ENCODE data around the gene SYNDIG1.

Gene SYNDIG1

DNA sequence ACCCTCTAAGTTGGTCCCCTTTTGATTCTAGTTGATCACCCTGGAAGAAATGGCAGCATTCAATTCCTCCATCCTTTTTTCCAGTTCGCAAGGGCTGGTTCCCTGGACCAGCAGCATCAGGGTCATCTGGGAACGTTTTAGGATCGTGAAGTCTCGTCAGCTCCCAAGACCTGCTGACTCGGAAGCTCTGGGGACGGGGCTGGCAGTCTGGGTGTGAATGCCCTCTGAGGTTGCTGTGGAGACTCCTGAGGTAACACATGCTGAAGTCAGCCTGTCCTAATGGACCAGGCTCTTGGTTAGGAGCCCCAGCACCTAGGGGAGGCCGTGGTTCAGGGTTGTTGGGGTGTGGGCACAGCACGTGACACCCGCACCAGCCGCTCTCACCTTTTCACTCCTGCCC, 164.1 kb downstream of the SYNDIG1 start:
- no peak for TF ChIP-seq CTCF (conservative IDR thresholded peaks at IDR 0.05; ENCODE audit: low read depth, low read length)
- no peak overlapping the region for H3K4me3 ChIP-seq (ENCODE audit: low read depth, low read length)
- no peak for DNase-seq (ENCODE audit: low read depth)

- no peak overlapping the region for H3K4me3 ChIP-seq (ENCODE audit: low read depth, low read length)
- no peak for TF ChIP-seq CTCF (conservative IDR thresholded peaks at IDR 0.05; ENCODE audit: low read depth, low read length)
Observed at GRCh38 chr20:24634855-24635254, 165.4 kb downstream of the SYNDIG1 start.

GRCh38 chr20:24636626-24637025, 167.2 kb downstream of the SYNDIG1 start:
- TF ChIP-seq CTCF (conservative IDR thresholded peaks at IDR 0.05; ENCODE audit: low read depth, low read length) = no peak
- DNase-seq (ENCODE audit: low read depth) = no peak

More at GRCh38 chr20:24634855-24635254, 165.4 kb downstream of the SYNDIG1 start:
- DNase-seq (ENCODE audit: low read depth) = peak; percentile 90

DNA sequence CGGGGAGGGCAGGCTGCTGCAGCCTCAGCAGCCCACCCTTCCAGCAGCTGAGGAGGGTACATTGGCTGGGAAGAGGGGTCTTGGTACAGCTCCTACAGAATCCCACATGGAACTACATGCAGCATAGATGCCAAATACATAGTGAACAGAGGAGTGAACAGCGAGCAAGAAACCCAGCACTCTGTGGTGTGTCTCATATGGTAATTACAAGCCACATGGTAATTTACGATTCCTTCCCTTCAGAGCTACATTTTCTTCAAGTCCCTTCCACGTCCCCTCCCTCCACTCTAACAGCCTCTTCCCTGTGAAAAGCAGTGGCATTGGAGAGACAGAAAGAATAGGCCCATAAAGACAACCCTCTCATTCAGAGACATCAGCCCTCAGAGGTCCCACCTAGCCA, 167.7 kb downstream of the SYNDIG1 start:
- no peak for DNase-seq (ENCODE audit: low read depth)
- TF ChIP-seq CTCF (conservative IDR thresholded peaks at IDR 0.05; ENCODE audit: low read depth, low read length) = no peak
- H3K4me3 ChIP-seq (ENCODE audit: low read depth, low read length) = no peak overlapping the region

More at GRCh38 chr20:24636626-24637025, 167.2 kb downstream of the SYNDIG1 start:
- no peak overlapping the region for H3K4me3 ChIP-seq (ENCODE audit: low read depth, low read length)

DNA sequence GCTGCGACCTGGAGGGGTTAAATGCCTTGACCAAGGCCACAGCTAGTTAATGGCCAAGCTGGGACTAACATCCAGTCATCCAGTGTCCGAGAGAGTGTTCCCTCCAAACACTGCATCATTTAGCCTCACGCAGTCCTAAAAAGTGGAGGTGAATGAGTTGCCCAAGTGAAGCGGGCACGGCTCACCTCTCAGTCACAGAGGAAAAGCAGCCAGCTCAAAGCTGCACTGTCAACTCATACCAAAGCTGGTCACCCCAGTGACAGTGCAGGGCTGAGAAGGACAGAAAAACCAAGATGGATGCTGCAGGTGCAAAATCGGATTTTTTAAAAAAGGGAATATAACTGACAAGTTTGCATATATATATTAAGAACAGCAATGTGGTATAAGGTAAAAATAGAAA, 168.5 kb downstream of the SYNDIG1 start:
- TF ChIP-seq CTCF (conservative IDR thresholded peaks at IDR 0.05; ENCODE audit: low read depth, low read length) = no peak
- DNase-seq (ENCODE audit: low read depth) = no peak
- H3K4me3 ChIP-seq (ENCODE audit: low read depth, low read length) = no peak overlapping the region

DNA sequence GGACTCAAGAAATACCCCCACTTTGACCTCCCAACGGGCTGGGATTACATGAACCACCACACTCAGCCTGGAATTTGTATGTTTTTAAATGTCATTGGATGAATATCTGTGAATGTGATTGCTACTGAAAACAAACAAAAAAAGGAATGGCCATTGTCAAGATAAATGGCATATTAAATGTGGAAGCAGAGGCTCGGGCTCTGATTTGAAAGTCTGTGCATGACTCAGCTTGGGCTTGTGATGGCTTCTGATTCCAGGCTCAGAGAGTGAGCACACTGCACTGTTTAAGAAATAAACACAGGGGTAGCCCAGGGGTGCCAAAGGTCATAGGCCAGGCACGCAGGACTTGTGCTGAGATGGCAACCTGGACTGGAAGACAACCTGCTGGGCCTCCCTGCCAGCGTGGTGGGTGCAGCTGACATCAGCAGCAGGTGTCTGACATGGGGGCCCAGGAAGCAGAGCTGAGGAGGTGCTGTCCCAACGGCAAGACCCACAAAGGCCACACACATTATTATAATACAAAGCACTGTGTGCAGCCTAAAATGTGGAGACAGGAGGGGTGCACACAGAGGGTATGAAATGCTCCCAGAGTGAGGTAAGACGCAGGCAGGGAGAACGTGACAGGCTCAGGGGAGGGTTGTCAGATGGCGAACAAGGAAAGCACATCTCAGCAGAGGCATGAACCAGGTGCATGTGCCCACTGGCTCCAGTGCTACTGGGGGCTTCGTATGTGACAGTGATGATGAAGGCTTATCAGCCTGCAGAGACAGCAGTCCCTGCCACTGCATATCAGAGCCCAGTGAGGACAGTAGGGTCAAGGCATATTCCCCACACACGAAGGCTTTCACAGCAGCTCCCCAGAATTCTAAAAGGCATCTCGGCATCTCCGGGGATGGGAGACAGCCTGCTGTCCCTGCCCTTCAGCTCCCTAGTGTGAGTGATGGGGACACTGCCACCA, 169.4 kb downstream of the SYNDIG1 start:
- no peak for TF ChIP-seq CTCF (conservative IDR thresholded peaks at IDR 0.05; ENCODE audit: low read depth, low read length)
- no peak overlapping the region for H3K4me3 ChIP-seq (ENCODE audit: low read depth, low read length)
- DNase-seq (ENCODE audit: low read depth) = no peak

- no peak overlapping the region for H3K4me3 ChIP-seq (ENCODE audit: low read depth, low read length)
- no peak for DNase-seq (ENCODE audit: low read depth)
- no peak for TF ChIP-seq CTCF (conservative IDR thresholded peaks at IDR 0.05; ENCODE audit: low read depth, low read length)
Observed at GRCh38 chr20:24640276-24640675, 170.8 kb downstream of the SYNDIG1 start.

All from choroid plexus epithelial cell (primary cell).